Breast epithelium (tissue), 3 donors: Measurements from ENCODE around the gene ST14.

Experiments used
- CTCF ChIP-seq, 3 donors: fragments of 450-650 bp; IDR thresholded peaks; one replicate each; pipeline ENCODE4 v1.5.1; 2016 to 2017; ENCODE audit warnings: antibody characterized with exemption in 3 of 3, mild to moderate bottlenecking in 3 of 3, moderate library complexity in 3 of 3
- POLR2A ChIP-seq: fragments of 450-650 bp; IDR thresholded peaks from one replicate; pipeline ENCODE4 v1.6.1; 2016; ENCODE audit warnings: antibody characterized with exemption, mild to moderate bottlenecking, moderate library complexity
- POLR2AphosphoS5 ChIP-seq, 3 donors: sonication (generic); formaldehyde crosslinking; IDR thresholded peaks; one replicate each; pipeline ENCODE4 v1.6.1; 2017; ENCODE audit warnings: antibody characterized with exemption in 3 of 3

GRCh38 chr11:130165601-130166456 lies 6.2 kb downstream of the ST14 start:
- TF ChIP-seq CTCF (IDR thresholded peaks at IDR 0.05) (no peak), POLR2A (no peak), POLR2AphosphoS5 (IDR thresholded peaks at IDR 0.05) (no peak)
